Left forelimb (tissue), 1 donor: Measurements from ENCODE around the gene NPAS3.

Experiments used
- DNase-seq: peaks from one replicate; pipeline ENCODE4 v3.0.0-alpha.2; 2018; ENCODE audit warnings: low spot score

The NPAS3 gene

GRCh38 chr14:33679461-33680225 lies 741.0 kb downstream of the NPAS3 start:
- DNase-seq: no peak

- no peak for DNase-seq
These were observed 742.2 kb downstream of the NPAS3 start for GRCh38 chr14:33680873-33681272.

- no peak for DNase-seq
These were observed 744.1 kb downstream of the NPAS3 start for GRCh38 chr14:33682760-33683159.

- no peak for DNase-seq
These were observed 746.3 kb downstream of the NPAS3 start for GRCh38 chr14:33685026-33685425.

- DNase-seq: no peak
These were observed 747.0 kb downstream of the NPAS3 start for GRCh38 chr14:33685698-33686097.

GRCh38 chr14:33686218-33686617 lies 747.5 kb downstream of the NPAS3 start:
- no peak for DNase-seq

- DNase-seq: no peak
These were observed 748.2 kb downstream of the NPAS3 start for GRCh38 chr14:33686856-33687255.

GRCh38 chr14:33689680-33690079 lies 751.0 kb downstream of the NPAS3 start:
- DNase-seq: no peak

- no peak for DNase-seq
These were observed 753.2 kb downstream of the NPAS3 start for GRCh38 chr14:33691907-33692306.

- no peak for DNase-seq
These were observed 754.1 kb downstream of the NPAS3 start for GRCh38 chr14:33692762-33693161.

GRCh38 chr14:33693237-33693636 lies 754.6 kb downstream of the NPAS3 start:
- no peak for DNase-seq

GRCh38 chr14:33696165-33696564 lies 757.5 kb downstream of the NPAS3 start:
- no peak for DNase-seq

GRCh38 chr14:33699300-33699983 lies 760.8 kb downstream of the NPAS3 start:
- DNase-seq: no peak

GRCh38 chr14:33700052-33700451 lies 761.4 kb downstream of the NPAS3 start:
- DNase-seq: no peak

- no peak for DNase-seq
These were observed 763.6 kb downstream of the NPAS3 start for GRCh38 chr14:33702293-33702692.

GRCh38 chr14:33704481-33704880 lies 765.8 kb downstream of the NPAS3 start:
- no peak for DNase-seq

GRCh38 chr14:33705490-33705889 lies 766.8 kb downstream of the NPAS3 start:
- DNase-seq: no peak

GRCh38 chr14:33707716-33708115 lies 769.0 kb downstream of the NPAS3 start:
- DNase-seq: no peak

GRCh38 chr14:33709283-33709682 lies 770.6 kb downstream of the NPAS3 start:
- DNase-seq: no peak

GRCh38 chr14:33709711-33710110 lies 771.0 kb downstream of the NPAS3 start:
- DNase-seq: no peak

- DNase-seq: no peak
These were observed 771.6 kb downstream of the NPAS3 start for GRCh38 chr14:33710273-33710672.

GRCh38 chr14:33711194-33711593 lies 772.5 kb downstream of the NPAS3 start:
- DNase-seq: no peak

- DNase-seq: no peak
These were observed 773.1 kb downstream of the NPAS3 start for GRCh38 chr14:33711811-33712216.
